Astrocyte (in vitro differentiated cells and primary cell): ENCODE data around the gene CPA4. TPM values are rescaled to one million over a fixed set of nuclear protein-coding genes. Genes with fewer than 3 reads are reported as not detected.

ENCODE experiments used
- DNase-seq: peaks from one replicate; pipeline ENCODE4 v3.0.0-alpha.2; 2010; ENCODE audit warnings: low read depth
- FAIRE-seq: peaks from 2 replicates; lab custom pipeline; 2011; peaks lifted over from hg19 to GRCh38; lab: Jason Lieb, UNC
- H2AFZ ChIP-seq: 2 replicates; pipeline ENCODE4 v1.6.0; 2012; ENCODE audit warnings: low read depth, low read length, inconsistent platforms
- H3K27ac ChIP-seq: 2 replicates; pipeline ENCODE4 v1.5.1; 2011; ENCODE audit warnings: low read depth, low read length, inconsistent platforms
- H3K27me3 ChIP-seq: 2 replicates; pipeline ENCODE4 v1.6.0; 2011; ENCODE audit warnings: low read length, inconsistent platforms; ENCODE audit not compliant: insufficient read depth
- H3K36me3 ChIP-seq: 2 replicates; pipeline ENCODE4 v1.5.1; 2011; ENCODE audit warnings: low read length, inconsistent platforms; ENCODE audit not compliant: insufficient read depth
- H3K4me1 ChIP-seq: 2 replicates; pipeline ENCODE4 v1.5.1; 2011; ENCODE audit warnings: low read length, inconsistent platforms; ENCODE audit not compliant: insufficient read depth
- H3K4me2 ChIP-seq: 2 replicates; pipeline ENCODE4 v1.6.0; 2012; ENCODE audit warnings: low read length, inconsistent platforms
- H3K4me3 ChIP-seq: 2 replicates; pipeline ENCODE4 v1.5.1; 2011; ENCODE audit warnings: low read depth, mild to moderate bottlenecking, low read length, inconsistent platforms; ENCODE audit not compliant: insufficient read depth
- H3K79me2 ChIP-seq: 2 replicates; pipeline ENCODE4 v1.6.0; 2012; ENCODE audit warnings: mild to moderate bottlenecking, low read length, inconsistent platforms; ENCODE audit not compliant: insufficient read depth
- H3K9ac ChIP-seq: 2 replicates; pipeline ENCODE4 v1.6.0; 2012; ENCODE audit warnings: mild to moderate bottlenecking, low read length, inconsistent platforms
- H3K9me3 ChIP-seq: 2 replicates; pipeline ENCODE4 v1.5.1; 2012; ENCODE audit warnings: low read depth, mild to moderate bottlenecking, low read length, inconsistent platforms; ENCODE audit not compliant: insufficient read depth
- H4K20me1 ChIP-seq: 2 replicates; pipeline ENCODE4 v1.6.0; 2012; ENCODE audit warnings: low read length, inconsistent platforms; ENCODE audit not compliant: insufficient read depth
- H3K27ac Mint-ChIP-seq: one replicate; pipeline ENCODE4 v1.8.0; 2021; ENCODE audit warnings: mild to moderate bottlenecking, mixed read lengths; ENCODE audit not compliant: unreplicated experiment
- H3K27me3 Mint-ChIP-seq: one replicate; pipeline ENCODE4 v1.8.0; 2021; ENCODE audit warnings: low read depth, mixed read lengths; ENCODE audit not compliant: unreplicated experiment
- H3K36me3 Mint-ChIP-seq: one replicate; pipeline ENCODE4 v1.8.0; 2021; ENCODE audit warnings: low read depth, mixed read lengths; ENCODE audit not compliant: unreplicated experiment
- H3K4me1 Mint-ChIP-seq: one replicate; pipeline ENCODE4 v1.8.0; 2021; ENCODE audit warnings: low read depth, mixed read lengths; ENCODE audit not compliant: unreplicated experiment
- H3K4me3 Mint-ChIP-seq: one replicate; pipeline ENCODE4 v1.8.0; 2021; ENCODE audit warnings: mild to moderate bottlenecking, moderate library complexity, mixed read lengths; ENCODE audit not compliant: unreplicated experiment
- H3K9me3 Mint-ChIP-seq: one replicate; pipeline ENCODE4 v1.8.0; 2021; ENCODE audit warnings: mild to moderate bottlenecking, mixed read lengths; ENCODE audit not compliant: unreplicated experiment
- CTCF ChIP-seq: IDR thresholded peaks from 2 replicates; pipeline ENCODE4 v1.5.1; 2011; ENCODE audit warnings: low read depth, mild to moderate bottlenecking, inconsistent platforms, low read length, moderate library complexity; ENCODE audit not compliant: insufficient read depth
- EZH2 ChIP-seq: IDR thresholded peaks from 2 replicates; pipeline ENCODE4 v1.6.1; 2012; ENCODE audit warnings: mild to moderate bottlenecking, low read length, inconsistent platforms; ENCODE audit not compliant: insufficient read depth
- total RNA-seq: library from RNA; stranded (reverse); gene quantifications from 2 replicates; pipeline ENCODE4 v1.2.1, GENCODE V29; 2021

The CPA4 gene
- total RNA-seq, 1 donor from 2014 or later: 111 TPM

GRCh38 chr7:130345725-130346124 lies 52.8 kb downstream of the CPA4 start:
- no peaks in the 10 kb centered on the region for H3K9me3 ChIP-seq
- H2AFZ ChIP-seq: no peak overlapping the region
- H3K79me2 ChIP-seq: no peaks in the 10 kb centered on the region
- TF ChIP-seq CTCF (no peak), EZH2 (no peak)
- Mint-ChIP-seq H3K4me1 (peaks cover 11% of the 10 kb centered on the region), H3K27me3 (peaks cover 8% of the 10 kb centered on the region), H3K4me3 (no peak overlapping the region), H3K9me3 (no peaks in the 10 kb centered on the region), H3K27ac (no peak overlapping the region), H3K36me3 (no peaks in the 10 kb centered on the region)
- H3K4me3 ChIP-seq: no peak overlapping the region
- H3K4me2 ChIP-seq: no peak overlapping the region
- H3K27ac ChIP-seq: no peak overlapping the region
- H3K9ac ChIP-seq: no peak overlapping the region
- no peaks in the 10 kb centered on the region for H3K36me3 ChIP-seq
- H3K27me3 ChIP-seq: no peaks in the 10 kb centered on the region
- H3K4me1 ChIP-seq: peaks cover 4% of the 10 kb centered on the region
- FAIRE-seq (no peak), DNase-seq (no peak)
- no peaks in the 10 kb centered on the region for H4K20me1 ChIP-seq

GRCh38 chr7:130346177-130346905 lies 53.4 kb downstream of the CPA4 start:
- Mint-ChIP-seq H3K27ac (no peak overlapping the region), H3K9me3 (no peaks in the 10 kb centered on the region), H3K36me3 (no peaks in the 10 kb centered on the region), H3K27me3 (peaks cover 8% of the 10 kb centered on the region), H3K4me3 (no peak overlapping the region), H3K4me1 (peaks cover 15% of the 10 kb centered on the region)
- no peak overlapping the region for H2AFZ ChIP-seq
- H3K79me2 ChIP-seq: no peaks in the 10 kb centered on the region
- H3K27me3 ChIP-seq: no peaks in the 10 kb centered on the region
- no peak for DNase-seq
- TF ChIP-seq EZH2 (no peak), CTCF (no peak)
- H3K4me2 ChIP-seq: no peak overlapping the region
- no peak overlapping the region for H3K27ac ChIP-seq
- H3K9me3 ChIP-seq: no peaks in the 10 kb centered on the region
- H3K9ac ChIP-seq: no peak overlapping the region
- no peaks in the 10 kb centered on the region for H4K20me1 ChIP-seq
- H3K4me1 ChIP-seq: peaks cover 5% of the 10 kb centered on the region
- no peak overlapping the region for H3K4me3 ChIP-seq
- FAIRE-seq: no peak
- no peaks in the 10 kb centered on the region for H3K36me3 ChIP-seq

GRCh38 chr7:130346941-130347340 lies 54.0 kb downstream of the CPA4 start:
- Histone ChIP-seq H3K4me3 (no peak overlapping the region), H3K27me3 (no peaks in the 10 kb centered on the region), H3K79me2 (no peaks in the 10 kb centered on the region), H3K4me2 (no peak overlapping the region), H3K27ac (no peak overlapping the region), H2AFZ (no peak overlapping the region), H3K9me3 (no peaks in the 10 kb centered on the region), H4K20me1 (no peaks in the 10 kb centered on the region), H3K36me3 (no peaks in the 10 kb centered on the region), H3K4me1 (peaks cover 7% of the 10 kb centered on the region), H3K9ac (no peak overlapping the region)
- peaks cover 8% of the 10 kb centered on the region for H3K27me3 Mint-ChIP-seq
- no peak overlapping the region for H3K27ac Mint-ChIP-seq
- H3K9me3 Mint-ChIP-seq: no peaks in the 10 kb centered on the region
- DNase-seq (no peak), FAIRE-seq (no peak)
- peaks cover 20% of the 10 kb centered on the region for H3K4me1 Mint-ChIP-seq
- no peak for TF ChIP-seq CTCF
- TF ChIP-seq EZH2: no peak
- no peak overlapping the region for H3K4me3 Mint-ChIP-seq
- no peaks in the 10 kb centered on the region for H3K36me3 Mint-ChIP-seq
